Measurements from ENCODE around the gene VGLL4.

GRCh38 chr3:11510356-11510755, 133.4 kb downstream of the VGLL4 start:
- TF ChIP-seq CTCF (IDR thresholded peaks at IDR 0.05) (no peak), POLR2AphosphoS5 (IDR thresholded peaks at IDR 0.05) (no peak)

All from prostate gland (tissue), 2 donors.